Measurements from ENCODE around the gene LGALS3BP.
"Not testable (repeated sequence)": the region's sequence is repeated elsewhere in the genome, so short reads cannot be mapped to it uniquely, and the experiment has no call there.

Gene LGALS3BP

GRCh38 chr17:78977997-78978973, 1.4 kb downstream of the LGALS3BP start:
- no peak for DNase-seq

- no peak for DNase-seq
Measured at GRCh38 chr17:78977681-78977943, 2.1 kb downstream of the LGALS3BP start.

- DNase-seq = no peak
Measured at GRCh38 chr17:78976907-78977680, 2.6 kb downstream of the LGALS3BP start.

GRCh38 chr17:78974635-78975591, 4.8 kb downstream of the LGALS3BP start:
- DNase-seq = peak; percentile 37 to 56 (median 53)

- DNase-seq = no peak
Measured at GRCh38 chr17:78973792-78974520, 5.8 kb downstream of the LGALS3BP start.

- DNase-seq = no peak
Measured at GRCh38 chr17:78973196-78973595, 6.5 kb downstream of the LGALS3BP start.

- no peak for DNase-seq
Measured at GRCh38 chr17:78972507-78973105, 7.1 kb downstream of the LGALS3BP start.

GRCh38 chr17:78971756-78972506, 7.8 kb downstream of the LGALS3BP start:
- no peak for DNase-seq

- peak; percentile 78 to 90 (median 88) for DNase-seq
Measured at GRCh38 chr17:78970834-78971755, 8.6 kb downstream of the LGALS3BP start.

GRCh38 chr17:78969865-78970264, 9.9 kb downstream of the LGALS3BP start:
- DNase-seq = no peak

GRCh38 chr17:78967782-78968362, 11.9 kb downstream of the LGALS3BP start:
- no peak for DNase-seq

GRCh38 chr17:78966910-78967600, 12.7 kb downstream of the LGALS3BP start:
- DNase-seq = no peak

GRCh38 chr17:78966123-78966813, 13.5 kb downstream of the LGALS3BP start:
- no peak for DNase-seq

- DNase-seq = no peak
Measured at GRCh38 chr17:78965491-78965924, 14.2 kb downstream of the LGALS3BP start.

GRCh38 chr17:78963378-78963777, 16.3 kb downstream of the LGALS3BP start:
- no peak for DNase-seq

GRCh38 chr17:78962984-78963348, 16.8 kb downstream of the LGALS3BP start:
- DNase-seq = not testable (repeated sequence)

GRCh38 chr17:78962345-78962983, 17.3 kb downstream of the LGALS3BP start:
- DNase-seq = no peak

- no peak for DNase-seq
Measured at GRCh38 chr17:78961571-78961970, 18.2 kb downstream of the LGALS3BP start.

Measured in suppressor macrophage treated with lipopolysaccharide for 1 hour (primary cell).